Activated CD4-positive, alpha-beta T cell treated with anti-CD3 and anti-CD28 coated beads, Interleukin-2, Interleukin-4, amounts not matched to agents 100 ng/mL and 50 ng/mL, durations not matched to agents 16 hours and 8 hours (primary cell): ENCODE measurements around the gene SPG21.
A peak's percentile ranks its signal among the peaks of the same experiment; 100 is the strongest.
"Not testable (repeated sequence)": the region's sequence is repeated elsewhere in the genome, so short reads cannot be mapped to it uniquely, and the experiment has no call there.

ENCODE experiments used
- DNase-seq: peaks from one replicate; pipeline ENCODE4 v3.0.0-alpha.2; 2020; ENCODE audit warnings: low spot score

Gene SPG21

GRCh38 chr15:64989416-64990167, at the start of gene SPG21:
Gene SPG21 (minus strand): TSS chr15:64989914. CDS start chr15:64983569, 6,345 bp downstream.
- DNase-seq: peak; percentile 94

DNA sequence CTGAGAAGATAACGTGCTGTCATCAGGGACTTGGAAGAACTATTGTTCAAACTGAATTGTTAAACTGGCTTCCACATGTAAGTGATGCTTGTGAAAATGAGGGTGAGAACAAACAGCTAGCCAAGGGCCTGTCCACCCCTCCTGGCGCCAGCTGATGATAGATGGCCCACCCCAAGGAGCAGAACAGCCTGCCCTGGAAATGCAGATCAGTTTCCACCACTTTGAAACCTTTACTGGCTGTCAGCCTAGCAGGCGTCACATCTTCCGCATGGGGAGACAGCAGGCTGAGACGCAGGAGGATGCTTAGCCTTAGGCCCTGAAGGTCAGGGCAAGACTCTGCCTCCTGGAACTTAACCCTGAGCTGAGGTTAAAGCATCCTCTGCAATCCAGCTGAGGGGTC, 49.1 kb upstream of the SPG21 start:
- DNase-seq: no peak

DNA sequence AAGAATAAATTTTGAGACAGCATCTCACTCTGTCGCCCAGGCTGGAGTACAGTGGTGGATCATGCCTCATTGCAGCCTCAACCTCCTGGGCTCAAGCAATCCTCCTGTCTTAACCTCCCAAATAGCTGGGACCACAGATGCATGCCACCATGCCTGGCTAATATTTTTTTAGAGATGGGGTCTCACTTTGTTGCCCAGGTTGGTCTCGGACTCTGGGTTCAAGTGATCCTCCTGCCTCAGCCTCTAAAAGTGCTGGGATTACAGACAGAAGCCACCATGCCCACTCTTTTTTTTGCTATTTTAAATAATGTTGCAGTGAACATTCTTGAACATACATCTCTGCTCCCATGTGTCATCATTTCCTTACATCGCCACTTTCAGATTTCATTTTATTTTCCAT, 48.7 kb upstream of the SPG21 start:
- DNase-seq: no peak

DNA sequence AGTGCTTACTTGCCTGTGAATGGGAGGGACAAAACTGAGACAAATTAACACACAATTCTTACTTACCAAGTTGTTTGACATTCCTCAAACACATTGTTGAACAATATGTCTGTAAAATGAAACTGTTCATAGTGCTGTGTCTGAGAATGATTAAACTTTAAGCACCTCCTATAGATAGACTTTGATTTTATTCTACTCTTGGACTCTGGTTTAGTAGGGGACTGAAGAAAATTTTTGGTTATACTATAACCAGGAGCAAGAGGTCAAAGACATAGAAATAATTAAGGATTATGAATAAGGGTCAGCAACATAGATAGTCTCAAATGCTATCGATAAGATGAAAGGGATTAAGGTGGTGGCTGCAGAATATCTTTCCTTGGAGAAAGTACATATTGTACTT, 47.6 kb upstream of the SPG21 start:
- no peak for DNase-seq

- DNase-seq: no peak
Observed at GRCh38 chr15:65034719-65035118, 45.0 kb upstream of the SPG21 start.

GRCh38 chr15:65033659-65034269, 44.0 kb upstream of the SPG21 start:
- peak; percentile 48 for DNase-seq

DNA sequence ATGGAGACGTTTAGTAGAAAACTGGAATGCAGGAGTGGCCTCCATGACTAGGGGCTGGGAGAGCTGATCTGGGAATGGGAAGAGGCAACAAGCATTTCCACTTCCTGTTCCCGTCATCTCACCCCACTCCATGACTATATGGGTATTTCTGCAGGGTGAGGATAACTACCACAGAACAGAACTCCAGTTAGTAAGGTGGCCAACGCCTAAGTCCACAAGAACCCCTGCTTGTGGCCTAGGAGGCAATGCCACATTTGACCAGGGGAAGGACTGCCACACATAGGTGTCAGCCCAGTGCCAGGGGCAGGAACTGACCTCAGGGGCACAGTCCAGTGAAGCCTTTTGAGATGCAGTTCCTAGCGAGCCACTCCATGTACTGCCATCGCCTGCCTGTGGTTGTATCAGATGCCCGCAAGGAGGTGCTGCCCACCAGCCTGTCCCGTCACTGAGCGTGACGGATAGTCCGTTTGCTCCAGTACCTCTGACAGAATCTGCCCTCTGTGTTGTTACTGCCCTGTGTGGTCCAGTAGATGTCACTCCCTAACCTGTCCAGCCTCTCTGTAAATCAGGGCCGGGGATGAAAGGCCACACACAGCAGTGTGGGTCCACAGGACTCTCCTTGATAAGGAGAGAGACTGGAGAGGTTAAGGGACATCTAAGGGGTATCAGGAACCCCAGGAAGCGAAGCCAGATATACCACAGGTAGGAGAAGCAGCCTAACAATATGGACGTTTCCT, 43.3 kb upstream of the SPG21 start:
- DNase-seq: peak; percentile 39

DNA sequence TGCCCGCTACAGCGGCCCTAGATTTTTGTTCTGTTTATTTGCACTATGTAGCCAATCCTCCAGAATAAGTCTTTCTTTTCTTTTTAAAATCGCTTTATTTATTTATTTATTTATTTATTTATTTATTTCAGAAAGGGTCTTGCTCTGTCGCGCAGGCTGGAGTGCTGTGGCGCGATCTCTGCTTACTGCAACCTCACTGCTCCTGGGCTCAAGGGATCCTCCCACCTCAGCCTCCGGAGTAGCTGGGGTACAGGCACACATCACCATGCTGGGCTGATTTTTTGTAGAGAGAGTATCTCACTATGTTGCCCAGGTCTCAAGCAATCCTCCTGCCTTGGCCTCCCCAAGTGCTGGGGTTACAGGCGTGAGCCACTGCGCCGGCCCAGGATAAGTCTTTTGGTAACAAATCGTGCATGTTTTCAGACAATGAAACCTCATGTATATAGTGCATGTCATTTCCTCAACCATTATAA, 40.1 kb upstream of the SPG21 start:
- no peak for DNase-seq

DNA sequence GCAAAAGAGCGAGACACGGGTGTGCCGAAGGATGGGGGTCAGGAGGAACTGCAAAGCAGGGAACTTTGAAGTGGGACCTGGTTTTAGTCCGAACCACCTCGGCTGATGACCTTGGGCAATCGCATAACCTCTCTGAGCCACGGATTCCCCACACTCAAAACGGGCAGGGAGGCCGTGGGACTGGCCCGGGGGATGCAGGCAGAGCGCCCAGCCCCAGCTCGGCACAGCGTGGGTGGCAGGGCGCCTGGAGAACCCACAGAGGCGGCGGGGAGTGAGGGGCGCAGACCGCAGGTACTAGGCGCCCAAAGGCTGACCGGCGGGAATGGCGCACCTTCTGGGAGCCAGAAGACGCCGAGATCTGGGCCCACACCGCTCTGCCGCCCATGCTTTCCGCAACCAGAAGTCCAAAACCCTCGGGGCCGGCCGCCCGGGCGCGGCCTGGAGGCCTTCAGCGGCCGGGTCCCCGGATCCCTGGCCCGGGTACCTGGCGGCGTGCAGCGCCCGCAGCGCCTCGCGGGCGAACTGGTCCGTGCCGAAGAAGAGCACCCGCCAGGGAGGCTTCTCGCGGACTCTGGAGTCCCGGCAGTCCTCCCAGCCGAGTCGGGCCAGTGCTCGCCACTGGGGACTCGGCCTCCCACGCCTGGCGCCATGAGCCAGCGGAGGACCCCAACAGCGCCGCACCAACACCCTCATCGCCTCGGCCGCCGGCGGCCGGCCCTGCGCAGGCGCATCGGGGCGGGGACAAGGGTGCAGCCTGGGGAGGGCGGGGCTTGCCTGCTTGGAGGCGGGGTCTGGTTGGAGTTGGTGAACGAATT, 39.4 kb upstream of the SPG21 start, which contains the start of gene MTFMT:
Gene MTFMT, minus strand, starts transcription at position 719 of the 815 bp plus-strand sequence. Its CDS starts 26 bp downstream, at position 693.
- peak; percentile 93 for DNase-seq

DNA sequence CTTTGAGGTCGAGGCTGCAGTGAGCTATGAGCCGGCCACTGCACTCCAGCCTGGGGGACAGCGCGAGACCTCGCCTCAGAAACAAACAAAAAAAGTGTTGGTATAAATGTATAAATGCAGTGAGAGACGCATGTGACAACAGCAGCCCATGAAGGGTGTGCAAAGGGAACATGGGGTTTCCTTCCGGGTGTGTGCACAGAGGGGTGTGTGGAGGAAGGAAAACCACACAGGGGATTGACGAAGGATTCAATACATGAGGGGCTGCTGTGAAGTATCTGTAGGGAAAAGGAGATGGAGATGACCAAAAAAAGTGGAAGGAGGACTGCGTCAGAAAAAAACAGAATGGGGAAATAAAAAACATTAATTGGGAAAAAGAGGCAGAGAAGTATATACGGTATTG, 38.6 kb upstream of the SPG21 start:
- no peak for DNase-seq

- DNase-seq: no peak
Observed at GRCh38 chr15:65027593-65027992, 37.9 kb upstream of the SPG21 start.

GRCh38 chr15:65026756-65027155, 37.0 kb upstream of the SPG21 start:
- no peak for DNase-seq

GRCh38 chr15:65021488-65021887, 31.8 kb upstream of the SPG21 start:
- no peak for DNase-seq

DNA sequence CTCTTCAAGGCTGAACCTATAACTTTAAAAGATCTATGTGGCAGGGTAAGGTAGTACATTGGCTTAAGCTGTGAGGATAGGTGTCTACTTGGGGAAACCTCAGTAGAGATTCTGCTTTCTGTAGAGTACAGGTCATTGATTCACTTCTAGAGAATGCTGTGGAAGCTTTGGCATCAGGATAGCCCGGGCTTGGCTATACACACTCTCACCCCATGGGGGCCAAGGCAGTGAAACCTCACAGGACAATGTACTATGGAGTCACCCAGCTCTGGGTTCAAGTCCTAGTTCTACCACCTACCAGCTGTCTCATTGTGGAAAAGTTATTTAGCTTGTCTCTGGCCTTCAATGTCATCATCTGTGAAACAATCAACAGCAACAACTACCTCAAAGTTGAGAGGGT, 30.7 kb upstream of the SPG21 start:
- DNase-seq: no peak

GRCh38 chr15:65011198-65011597, 21.5 kb upstream of the SPG21 start:
- DNase-seq: not testable (repeated sequence)

DNA sequence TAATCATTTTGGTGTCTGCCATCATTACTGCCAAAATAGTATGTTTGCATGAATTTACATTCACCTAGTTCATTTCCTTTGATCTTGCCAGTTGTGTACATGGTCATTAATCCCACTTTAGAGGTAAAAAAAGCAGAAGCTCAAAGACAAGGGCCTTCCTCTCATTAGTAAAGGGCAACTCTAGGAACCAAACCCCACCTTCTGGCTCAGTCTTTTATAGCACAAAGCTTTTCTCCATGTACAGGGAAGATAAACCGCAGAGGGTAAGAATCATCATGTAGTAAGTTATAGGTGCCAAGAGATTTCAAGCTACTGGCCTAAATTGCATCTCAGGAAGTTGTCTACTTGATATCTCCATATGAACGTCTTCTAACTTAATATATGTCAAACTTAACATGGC, 19.3 kb upstream of the SPG21 start:
- DNase-seq: no peak

GRCh38 chr15:65006876-65007275, 17.2 kb upstream of the SPG21 start:
- DNase-seq: no peak

GRCh38 chr15:65004993-65005392, 15.3 kb upstream of the SPG21 start:
- DNase-seq: no peak

DNA sequence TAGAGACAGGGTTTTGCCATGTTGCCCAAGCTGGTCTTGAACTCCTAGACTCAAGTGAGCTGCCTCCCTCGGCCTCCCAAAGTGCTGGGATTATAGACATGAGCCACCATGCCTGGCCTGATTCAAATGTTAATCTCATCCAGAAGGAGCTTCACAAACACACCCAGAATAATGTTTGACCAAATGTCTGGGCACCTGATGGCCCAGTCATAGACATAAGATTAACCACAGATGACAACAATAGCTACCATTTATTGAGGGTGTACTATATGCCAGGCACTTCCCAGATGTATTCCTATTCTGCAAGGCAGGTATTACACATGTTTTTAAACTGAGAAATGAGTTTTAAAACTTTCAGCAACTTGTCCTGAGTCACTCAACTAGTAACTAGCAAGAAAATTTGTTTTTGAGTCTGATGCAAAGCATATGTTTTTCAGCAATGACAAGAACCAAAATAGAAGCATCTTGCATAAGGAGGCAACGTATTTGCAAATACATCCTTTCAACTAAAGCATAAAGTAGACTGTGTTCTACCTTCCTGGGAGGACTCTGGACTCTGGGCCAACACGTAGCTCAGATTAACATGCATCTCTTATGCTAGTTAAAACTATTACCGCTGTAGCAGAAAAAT, 8.1 kb upstream of the SPG21 start:
- DNase-seq: no peak

- no peak for DNase-seq
Observed at GRCh38 chr15:64997066-64997465, 7.4 kb upstream of the SPG21 start.

DNA sequence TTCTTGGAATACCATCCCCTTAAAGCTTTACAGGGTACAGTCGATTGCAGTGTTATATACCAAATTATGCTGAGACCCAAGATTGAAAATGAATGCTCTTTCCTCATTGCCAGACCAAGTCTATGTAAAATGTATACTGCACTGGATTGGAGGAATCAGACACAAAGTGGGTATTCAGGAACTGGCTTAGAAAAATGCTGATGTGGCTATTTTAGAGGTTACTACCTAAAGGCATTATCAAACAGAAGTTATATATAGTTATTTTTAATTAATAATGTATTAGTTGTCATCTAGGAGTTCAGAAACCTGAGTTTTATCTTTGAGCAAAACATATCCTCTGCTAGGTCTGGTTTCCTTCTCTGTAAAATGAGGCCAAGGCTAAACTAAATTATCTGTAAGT, 3.6 kb upstream of the SPG21 start:
- no peak for DNase-seq
